Loucy (cell line): ENCODE measurements around the gene MRPL49.

Experiments
- CTCF ChIP-seq: fragments of 200-600 bp; sonication (generic); conservative IDR thresholded peaks from 2 replicates; pipeline ENCODE4 v1.5.1; 2014; ENCODE audit warnings: mild to moderate bottlenecking, antibody characterized with exemption, low read length
- EZH2phosphoT487 ChIP-seq: fragments of 200-600 bp; IDR thresholded peaks from 2 replicates; pipeline ENCODE4 v1.6.1; 2018; ENCODE audit warnings: antibody characterized with exemption, mild to moderate bottlenecking, moderate library complexity, borderline replicate concordance

- no peak for TF ChIP-seq CTCF
- no peak for TF ChIP-seq EZH2phosphoT487
Measured at GRCh38 chr11:65115361-65116082, 6.6 kb upstream of the MRPL49 start.
